Measurements from ENCODE around the gene ADNP2.

ADNP2 gene

DNA sequence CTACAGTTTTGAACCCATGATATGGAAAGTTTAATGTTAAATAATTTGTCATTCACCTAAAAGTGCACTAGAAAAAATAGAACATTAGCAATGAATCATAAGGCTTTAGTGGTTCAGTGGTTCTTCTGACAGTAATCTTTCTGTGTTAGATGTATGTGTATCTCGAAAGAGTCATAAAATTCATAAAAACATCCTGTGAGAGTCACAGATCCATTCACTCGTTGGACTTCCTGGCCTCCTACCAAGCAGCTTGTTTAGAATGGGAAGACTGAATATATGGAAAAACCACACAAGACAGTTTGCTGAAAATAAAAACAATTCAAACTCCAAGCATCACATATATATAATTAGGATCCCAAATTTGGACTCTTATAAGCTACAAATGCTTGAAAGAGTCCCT, 34.8 kb downstream of the ADNP2 start:
- CTCF ChIA-PET = interaction anchor here (0.6 to 5.9 kb wide), 2 partner anchors 14 to 106 kb away, joined by 3 to 38 read pairs; no protein-coding TSS in a partner anchor
- TF ChIP-seq ELK4 (IDR thresholded peaks at IDR 0.05; ENCODE audit: borderline replicate concordance, low read depth, low read length) (no peak), ZNF629 (tag by site-specific recombination; IDR thresholded peaks at IDR 0.05) (peak; percentile 22; the same call in 1 of the 2 replicates)
- TF ChIP-seq, protein P1, sequence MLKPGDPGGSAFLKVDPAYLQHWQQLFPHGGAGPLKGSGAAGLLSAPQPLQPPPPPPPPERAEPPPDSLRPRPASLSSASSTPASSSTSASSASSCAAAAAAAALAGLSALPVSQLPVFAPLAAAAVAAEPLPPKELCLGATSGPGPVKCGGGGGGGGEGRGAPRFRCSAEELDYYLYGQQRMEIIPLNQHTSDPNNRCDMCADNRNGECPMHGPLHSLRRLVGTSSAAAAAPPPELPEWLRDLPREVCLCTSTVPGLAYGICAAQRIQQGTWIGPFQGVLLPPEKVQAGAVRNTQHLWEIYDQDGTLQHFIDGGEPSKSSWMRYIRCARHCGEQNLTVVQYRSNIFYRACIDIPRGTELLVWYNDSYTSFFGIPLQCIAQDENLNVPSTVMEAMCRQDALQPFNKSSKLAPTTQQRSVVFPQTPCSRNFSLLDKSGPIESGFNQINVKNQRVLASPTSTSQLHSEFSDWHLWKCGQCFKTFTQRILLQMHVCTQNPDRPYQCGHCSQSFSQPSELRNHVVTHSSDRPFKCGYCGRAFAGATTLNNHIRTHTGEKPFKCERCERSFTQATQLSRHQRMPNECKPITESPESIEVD (tag by site-specific recombination; IDR thresholded peaks at IDR 0.05) = peak; percentile 73
- Histone ChIP-seq H3K9me3 (ENCODE audit: control insufficient read depth, insufficient read depth, low read depth, low read length) (no peaks in the 10 kb centered on the region), H3K4me3 (ENCODE audit: low read depth, low read length) (no peak overlapping the region), H3K27ac (ENCODE audit: extremely low read depth, low read depth, low read length) (no peak overlapping the region), H3K4me1 (ENCODE audit: control insufficient read depth, insufficient read depth, low read length) (peaks cover 15% of the 10 kb centered on the region), H3K36me3 (ENCODE audit: control insufficient read depth in 2 of 2, insufficient read depth in 1 of 2, low read length in 2 of 2) (peaks cover 15 to 37% of the 10 kb centered on the region in 2 experiments; a peak in 2 of 3 replicates)
- POLR2A ChIA-PET = no interaction called here

DNA sequence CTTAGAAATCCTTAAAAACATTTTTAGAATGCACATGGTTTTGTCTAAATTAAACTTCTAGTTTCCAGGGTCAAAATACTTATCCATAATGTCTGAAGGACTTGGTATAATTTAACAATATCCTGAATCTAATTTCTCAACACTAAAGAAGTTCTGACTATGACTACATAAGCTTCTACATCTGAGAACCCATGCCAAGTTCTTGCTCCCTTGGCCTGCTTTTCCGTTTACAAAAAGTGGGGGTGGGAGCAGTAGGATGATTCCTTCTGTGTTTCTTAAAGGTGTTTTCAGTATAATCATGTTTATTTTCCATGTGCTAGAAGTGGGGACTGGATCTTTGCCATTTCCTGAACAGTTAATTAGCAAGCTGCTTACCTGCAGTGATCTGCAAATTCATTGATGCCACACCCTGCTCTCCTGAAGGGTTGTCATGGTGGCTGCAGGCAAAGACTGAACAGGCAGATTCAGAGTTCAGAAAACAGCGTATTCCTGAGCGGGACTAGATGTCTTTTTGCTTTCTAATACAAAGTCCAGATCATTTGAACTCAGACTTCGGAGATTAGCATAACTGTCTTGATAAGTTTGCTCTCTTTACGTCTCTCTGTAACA, 36.2 kb downstream of the ADNP2 start:
- Histone ChIP-seq H3K9me3 (ENCODE audit: control insufficient read depth, insufficient read depth, low read depth, low read length) (no peaks in the 10 kb centered on the region), H3K4me3 (ENCODE audit: low read depth, low read length) (no peak overlapping the region), H3K36me3 (ENCODE audit: control insufficient read depth in 2 of 2, insufficient read depth in 1 of 2, low read length in 2 of 2) (peaks cover 2 to 36% of the 10 kb centered on the region in 2 experiments; a peak in 2 of 3 replicates), H3K4me1 (ENCODE audit: control insufficient read depth, insufficient read depth, low read length) (peaks cover 15% of the 10 kb centered on the region), H3K27ac (ENCODE audit: extremely low read depth, low read depth, low read length) (no peak overlapping the region)
- TF ChIP-seq ZNF585B (tag by site-specific recombination; IDR thresholded peaks at IDR 0.05) (no peak), ZNF600 (tag by site-specific recombination; IDR thresholded peaks at IDR 0.05) (peak; percentile 93), PBX3 (CRISPR knock-in tag; IDR thresholded peaks at IDR 0.05) (no peak), ZNF23 (tag by site-specific recombination; IDR thresholded peaks at IDR 0.05; ENCODE audit: borderline replicate concordance) (no peak)
- TF ChIP-seq, protein P2, sequence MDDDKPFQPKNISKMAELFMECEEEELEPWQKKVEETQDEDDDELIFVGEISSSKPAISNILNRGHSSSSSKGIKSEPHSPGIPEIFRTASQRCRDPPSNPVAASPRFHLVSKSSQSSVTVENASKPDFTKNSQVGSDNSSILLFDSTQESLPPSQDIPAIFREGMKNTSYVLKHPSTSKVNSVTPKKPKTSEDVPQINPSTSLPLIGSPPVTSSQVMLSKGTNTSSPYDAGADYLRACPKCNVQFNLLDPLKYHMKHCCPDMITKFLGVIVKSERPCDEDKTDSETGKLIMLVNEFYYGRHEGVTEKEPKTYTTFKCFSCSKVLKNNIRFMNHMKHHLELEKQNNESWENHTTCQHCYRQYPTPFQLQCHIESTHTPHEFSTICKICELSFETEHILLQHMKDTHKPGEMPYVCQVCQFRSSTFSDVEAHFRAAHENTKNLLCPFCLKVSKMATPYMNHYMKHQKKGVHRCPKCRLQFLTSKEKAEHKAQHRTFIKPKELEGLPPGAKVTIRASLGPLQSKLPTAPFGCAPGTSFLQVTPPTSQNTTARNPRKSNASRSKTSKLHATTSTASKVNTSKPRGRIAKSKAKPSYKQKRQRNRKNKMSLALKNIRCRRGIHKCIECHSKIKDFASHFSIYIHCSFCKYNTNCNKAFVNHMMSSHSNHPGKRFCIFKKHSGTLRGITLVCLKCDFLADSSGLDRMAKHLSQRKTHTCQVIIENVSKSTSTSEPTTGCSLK (tag by site-specific recombination; IDR thresholded peaks at IDR 0.05) = no peak
- ChIA-PET CTCF (interaction anchor here (0.6 to 5.9 kb wide), 4 partner anchors 12 to 113 kb away, joined by 3 to 38 read pairs (median 4); no protein-coding TSS in a partner anchor), POLR2A (no interaction called here)

DNA sequence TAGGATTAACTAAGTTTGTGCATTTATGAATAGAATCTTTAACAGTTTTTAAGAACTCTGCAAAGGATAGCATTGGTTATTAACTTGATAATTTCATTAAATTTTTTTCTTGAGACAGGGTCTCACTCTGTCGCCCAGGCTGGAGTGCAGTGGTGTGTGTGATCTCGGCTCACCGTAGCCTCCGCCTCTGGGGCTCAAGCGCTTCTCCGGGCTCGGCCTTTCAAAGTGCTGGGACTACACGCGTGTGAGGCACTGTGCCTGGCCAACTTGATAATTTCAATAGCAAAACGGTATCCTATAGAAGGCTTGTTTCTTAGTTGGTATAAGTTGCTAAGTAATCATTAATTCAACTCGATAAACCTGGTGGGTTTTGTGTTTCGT, 38.0 kb downstream of the ADNP2 start:
- Histone ChIP-seq H3K27ac (ENCODE audit: extremely low read depth, low read depth, low read length) (no peak overlapping the region; the same call in 1 of the 2 replicates), H3K4me3 (ENCODE audit: low read depth, low read length) (no peak overlapping the region), H3K4me1 (ENCODE audit: control insufficient read depth, insufficient read depth, low read length) (peaks cover 15% of the 10 kb centered on the region), H3K36me3 (ENCODE audit: control insufficient read depth in 2 of 2, insufficient read depth in 1 of 2, low read length in 2 of 2) (peaks cover 0 to 33% of the 10 kb centered on the region in 2 experiments; a peak in 1 of 3 replicates), H3K9me3 (ENCODE audit: control insufficient read depth, insufficient read depth, low read depth, low read length) (no peaks in the 10 kb centered on the region)
- ChIA-PET POLR2A (interaction anchor here (1.0 to 1.1 kb wide), 2 partner anchors 19 to 112 kb away, joined by 3 to 7 read pairs; partner anchors contain the start of gene RBFA), CTCF (interaction anchor here (0.6 to 5.9 kb wide), 3 partner anchors 11 to 124 kb away, joined by 3 to 38 read pairs (median 3); no protein-coding TSS in a partner anchor)
- no peak for TF ChIP-seq ZNF610 (tag by site-specific recombination; IDR thresholded peaks at IDR 0.05; ENCODE audit: borderline replicate concordance)
- TF ChIP-seq, protein P3, sequence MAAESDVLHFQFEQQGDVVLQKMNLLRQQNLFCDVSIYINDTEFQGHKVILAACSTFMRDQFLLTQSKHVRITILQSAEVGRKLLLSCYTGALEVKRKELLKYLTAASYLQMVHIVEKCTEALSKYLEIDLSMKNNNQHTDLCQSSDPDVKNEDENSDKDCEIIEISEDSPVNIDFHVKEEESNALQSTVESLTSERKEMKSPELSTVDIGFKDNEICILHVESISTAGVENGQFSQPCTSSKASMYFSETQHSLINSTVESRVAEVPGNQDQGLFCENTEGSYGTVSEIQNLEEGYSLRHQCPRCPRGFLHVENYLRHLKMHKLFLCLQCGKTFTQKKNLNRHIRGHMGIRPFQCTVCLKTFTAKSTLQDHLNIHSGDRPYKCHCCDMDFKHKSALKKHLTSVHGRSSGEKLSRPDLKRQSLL (tag by site-specific recombination; IDR thresholded peaks at IDR 0.05) = peak; percentile 61; the same call in 1 of the 2 replicates

Measured in HEK293 (cell line).